ENCODE measurements around the gene OTUB1. TPM values are rescaled to one million over a fixed set of nuclear protein-coding genes. Genes with fewer than 3 reads are reported as not detected.
A peak's percentile ranks its signal among the peaks of the same experiment; 100 is the strongest.

The OTUB1 gene
- total RNA-seq, 8 experiments from 2014 or later = 39.8 to 80.0 (median 53.7) TPM

- peaks cover 13 to 15% of the 10 kb centered on the region in 2 donors for H3K4me1 ChIP-seq (replicated peaks in 1 of 2)
- ATAC-seq (replicated peaks in 6 of 8) = peak; percentile 16 to 58 (median 28)
- peak overlapping the region; percentile 94 to 99 for H3K27ac ChIP-seq
- H3K4me3 ChIP-seq = peak overlapping the region; percentile 59 to 98 (median 80)
- in situ Hi-C loops (cut with MboI; ENCODE audit: low pct_unique_long_range_greater_than_20kb in 2 of 9, low sequenced_read_pairs in 9 of 9, unreplicated experiment in 9 of 9) = loop anchor here in 3 of 9 experiments (25.0 kb wide), 1 partner anchor 177 kb away; the partner anchor contains the start of gene MACROD1 (in 3 of the 3)
- 0 to 20% (median 8%) methylated on average over 1 to 10 of the region's 18 CpGs; no CpG with 5 or more reads in 7 of the 10 experiments for WGBS, 10 experiments
These were observed 454 bp upstream of the OTUB1 start for GRCh38 chr11:63985812-63986155.

- Histone ChIP-seq H3K27ac (peak overlapping the region; percentile 94 to 99), H3K4me3 (peak overlapping the region; percentile 59 to 98 (median 80)), H3K4me1 (replicated peaks in 1 of 2) (peaks cover 13 to 15% of the 10 kb centered on the region in 2 donors)
- in situ Hi-C loops (cut with MboI; ENCODE audit: low pct_unique_long_range_greater_than_20kb in 2 of 9, low sequenced_read_pairs in 9 of 9, unreplicated experiment in 9 of 9) = loop anchor here in 3 of 9 experiments (25.0 kb wide), 1 partner anchor 175 kb away; the partner anchor contains the start of gene MACROD1 (in 3 of the 3)
- ATAC-seq (replicated peaks in 6 of 8) = no peak
- WGBS, 10 experiments = 0 to 80% (median 30%) methylated on average over 1 to 5 of the region's 25 CpGs; no CpG with 5 or more reads in 4 of the 10 experiments
These were observed 785 bp downstream of the OTUB1 start for GRCh38 chr11:63986932-63987513.

- Histone ChIP-seq H3K4me3 (no peak overlapping the region), H3K4me1 (replicated peaks in 1 of 2) (peaks cover 7 to 10% of the 10 kb centered on the region in 2 donors), H3K27ac (no peak overlapping the region)
- in situ Hi-C loops (cut with MboI; ENCODE audit: low pct_unique_long_range_greater_than_20kb in 2 of 9, low sequenced_read_pairs in 9 of 9, unreplicated experiment in 9 of 9) = loop anchor here in 3 of 9 experiments (25.0 kb wide), 1 partner anchor 171 kb away; the partner anchor contains the start of gene MACROD1 (in 3 of the 3)
- WGBS, 10 experiments = 90 to 100% (median 96%) methylated on average over 2 to 10 of the region's 10 CpGs; no CpG with 5 or more reads in 6 of the 10 experiments
- no peak for ATAC-seq (replicated peaks in 6 of 8)
These were observed 5.3 kb downstream of the OTUB1 start for GRCh38 chr11:63991558-63991957.

DNA sequence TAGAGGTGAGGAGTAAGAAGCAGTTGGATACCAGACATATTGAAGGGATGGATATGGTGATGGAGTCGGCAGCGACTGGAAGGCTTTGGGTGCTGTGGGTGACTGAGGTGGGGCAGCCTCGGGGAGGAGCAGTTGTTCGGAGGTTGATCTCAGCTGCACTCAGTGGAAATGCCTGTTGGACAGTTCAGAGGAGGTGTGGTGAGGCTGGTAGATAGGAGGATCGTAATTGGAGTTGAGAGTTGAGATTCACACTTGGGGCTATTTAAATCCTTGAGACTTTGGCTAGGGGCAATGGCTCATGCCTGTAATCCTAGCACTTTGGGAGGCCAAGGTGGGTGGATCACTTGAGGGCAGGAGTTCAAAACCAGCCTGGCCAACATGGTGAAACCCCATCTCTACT lies 6.9 kb downstream of the OTUB1 start:
- in situ Hi-C loops (cut with MboI; ENCODE audit: low pct_unique_long_range_greater_than_20kb in 2 of 9, low sequenced_read_pairs in 9 of 9, unreplicated experiment in 9 of 9) = loop anchor here in 3 of 9 experiments (25.0 kb wide), 1 partner anchor 169 kb away; the partner anchor contains the start of gene MACROD1 (in 3 of the 3)
- ATAC-seq (replicated peaks in 6 of 8) = no peak
- peaks cover 4 to 6% of the 10 kb centered on the region in 2 donors for H3K4me1 ChIP-seq (replicated peaks in 1 of 2)
- no peak overlapping the region for H3K4me3 ChIP-seq
- no peak overlapping the region for H3K27ac ChIP-seq
- 70 to 100% (median 95%) methylated on average over 1 to 5 of the region's 5 CpGs; no CpG with 5 or more reads in 4 of the 10 experiments for WGBS, 10 experiments

DNA sequence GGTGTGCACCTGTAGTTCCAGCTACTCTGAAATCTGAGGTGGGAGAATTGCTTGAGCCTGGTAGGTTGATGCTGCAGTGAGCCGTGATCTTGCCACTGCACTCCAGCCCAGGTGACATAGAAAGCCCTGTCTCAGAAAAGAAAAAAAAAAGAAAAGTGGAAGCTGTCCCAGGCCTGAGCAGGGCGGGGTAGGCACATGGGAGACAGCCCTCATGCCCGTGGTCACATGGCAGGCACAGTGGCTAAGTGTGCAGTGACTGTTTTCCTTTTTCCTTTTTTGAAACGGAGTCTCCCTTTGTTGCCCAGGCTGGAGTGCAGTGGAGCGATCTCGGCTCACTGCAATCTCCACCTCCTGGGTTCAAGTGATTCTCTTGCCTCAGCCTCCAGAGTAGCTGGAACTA lies 7.8 kb downstream of the OTUB1 start:
- H3K4me3 ChIP-seq = no peak overlapping the region
- H3K4me1 ChIP-seq (replicated peaks in 1 of 2) = peaks cover 13 to 15% of the 10 kb centered on the region in 2 donors
- 50 to 100% (median 100%) methylated on average over 1 to 4 of the region's 6 CpGs; no CpG with 5 or more reads in 3 of the 10 experiments for WGBS, 10 experiments
- peak in 2 of 8 experiments; percentile 50 to 52 for ATAC-seq (replicated peaks in 6 of 8)
- in situ Hi-C loops (cut with MboI; ENCODE audit: low pct_unique_long_range_greater_than_20kb in 2 of 9, low sequenced_read_pairs in 9 of 9, unreplicated experiment in 9 of 9) = loop anchor here in 3 of 9 experiments (25.0 kb wide), 1 partner anchor 168 kb away; the partner anchor contains the start of gene MACROD1 (in 3 of the 3)
- no peak overlapping the region for H3K27ac ChIP-seq

GRCh38 chr11:63996512-63996911 lies 10.3 kb downstream of the OTUB1 start:
- H3K4me1 ChIP-seq (replicated peaks in 1 of 2) = peaks cover 26 to 32% of the 10 kb centered on the region in 2 donors
- WGBS, 10 experiments = 96% methylated on average over 5 of the region's 18 CpGs; no CpG with 5 or more reads in 8 of the 10 experiments
- H3K4me3 ChIP-seq = no peak overlapping the region
- no peak for ATAC-seq (replicated peaks in 6 of 8)
- in situ Hi-C loops (cut with MboI; ENCODE audit: low pct_unique_long_range_greater_than_20kb in 2 of 9, low sequenced_read_pairs in 9 of 9, unreplicated experiment in 9 of 9) = loop anchor here in 3 of 9 experiments (25.0 kb wide), 1 partner anchor 166 kb away; the partner anchor contains the start of gene MACROD1 (in 3 of the 3)
- H3K27ac ChIP-seq = no peak overlapping the region

DNA sequence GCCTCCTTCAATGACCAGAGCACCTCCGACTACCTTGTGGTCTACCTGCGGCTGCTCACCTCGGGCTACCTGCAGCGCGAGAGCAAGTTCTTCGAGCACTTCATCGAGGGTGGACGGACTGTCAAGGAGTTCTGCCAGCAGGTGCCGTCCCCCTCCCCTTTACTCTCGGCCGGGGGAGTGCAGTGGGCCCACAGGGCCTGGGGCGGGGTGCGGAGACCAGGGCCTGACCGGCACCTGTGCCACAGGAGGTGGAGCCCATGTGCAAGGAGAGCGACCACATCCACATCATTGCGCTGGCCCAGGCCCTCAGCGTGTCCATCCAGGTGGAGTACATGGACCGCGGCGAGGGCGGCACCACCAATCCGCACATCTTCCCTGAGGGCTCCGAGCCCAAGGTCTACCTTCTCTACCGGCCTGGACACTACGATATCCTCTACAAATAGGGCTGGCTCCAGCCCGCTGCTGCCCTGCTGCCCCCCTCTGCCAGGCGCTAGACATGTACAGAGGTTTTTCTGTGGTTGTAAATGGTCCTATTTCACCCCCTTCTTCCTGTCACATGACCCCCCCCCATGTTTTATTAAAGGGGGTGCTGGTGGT lies 11.0 kb downstream of the OTUB1 start:
- 17 to 100% (median 92%) methylated on average over 1 to 9 of the region's 27 CpGs; no CpG with 5 or more reads in 6 of the 10 experiments for WGBS, 10 experiments
- Histone ChIP-seq H3K4me3 (no peak overlapping the region), H3K27ac (no peak overlapping the region), H3K4me1 (replicated peaks in 1 of 2) (peaks cover 30 to 36% of the 10 kb centered on the region in 2 donors)
- in situ Hi-C loops (cut with MboI; ENCODE audit: low pct_unique_long_range_greater_than_20kb in 2 of 9, low sequenced_read_pairs in 9 of 9, unreplicated experiment in 9 of 9) = loop anchor here in 3 of 9 experiments (25.0 kb wide), 1 partner anchor 165 kb away; the partner anchor contains the start of gene MACROD1 (in 3 of the 3)
- ATAC-seq (replicated peaks in 6 of 8) = no peak

- H3K4me1 ChIP-seq (replicated peaks in 1 of 2) = peaks cover 31 to 42% of the 10 kb centered on the region in 2 donors
- no peak for ATAC-seq (replicated peaks in 6 of 8)
- in situ Hi-C loops (cut with MboI; ENCODE audit: low pct_unique_long_range_greater_than_20kb in 2 of 9, low sequenced_read_pairs in 9 of 9, unreplicated experiment in 9 of 9) = loop anchor here in 3 of 9 experiments (25.0 kb wide), 1 partner anchor 164 kb away; the partner anchor contains the start of gene MACROD1 (in 3 of the 3)
- no peak overlapping the region for H3K4me3 ChIP-seq
- no peak overlapping the region for H3K27ac ChIP-seq
- no CpG with 5 or more reads among the region's 11 CpGs for WGBS, 10 experiments
These were observed 11.6 kb downstream of the OTUB1 start for GRCh38 chr11:63997801-63998337.

GRCh38 chr11:63998558-63999348 lies 12.5 kb downstream of the OTUB1 start:
- peak overlapping the region in 1 of 2 donors; percentile 23 for H3K27ac ChIP-seq

GRCh38 chr11:63999349-64000025 lies 13.2 kb downstream of the OTUB1 start:
- Histone ChIP-seq H3K4me1 (replicated peaks in 1 of 2) (peaks cover 31 to 47% of the 10 kb centered on the region in 2 donors), H3K4me3 (peak overlapping the region in 2 of 5 donors; percentile 19 to 21), H3K27ac (peak overlapping the region in 1 of 2 donors; percentile 58)
- no CpG with 5 or more reads among the region's 59 CpGs for WGBS, 10 experiments
- ATAC-seq (replicated peaks in 6 of 8) = peak; percentile 70 to 80 (median 76)
- in situ Hi-C loops (cut with MboI; ENCODE audit: low pct_unique_long_range_greater_than_20kb in 2 of 9, low sequenced_read_pairs in 9 of 9, unreplicated experiment in 9 of 9) = loop anchor here in 7 of 9 experiments (5.0 to 25.0 kb wide), 3 partner anchors 145 to 163 kb away; partner anchors contain the start of gene MACROD1 (in 3 of the 7)

More at GRCh38 chr11:63998558-63999348, 12.5 kb downstream of the OTUB1 start:
- peaks cover 31 to 43% of the 10 kb centered on the region in 2 donors for H3K4me1 ChIP-seq (replicated peaks in 1 of 2)
- in situ Hi-C loops (cut with MboI; ENCODE audit: low pct_unique_long_range_greater_than_20kb in 2 of 9, low sequenced_read_pairs in 9 of 9, unreplicated experiment in 9 of 9) = loop anchor here in 3 of 9 experiments (25.0 kb wide), 1 partner anchor 164 kb away; the partner anchor contains the start of gene MACROD1 (in 3 of the 3)
- 0% methylated on average over 1 of the region's 54 CpGs; no CpG with 5 or more reads in 8 of the 10 experiments for WGBS, 10 experiments
- ATAC-seq (replicated peaks in 6 of 8) = peak in 4 of 8 experiments; percentile 1 to 23 (median 3)
- peak overlapping the region in 2 of 5 donors; percentile 19 to 21 for H3K4me3 ChIP-seq

GRCh38 chr11:64000026-64000739 lies 13.9 kb downstream of the OTUB1 start:
- Histone ChIP-seq H3K4me3 (peak overlapping the region in 2 of 5 donors; percentile 19 to 21), H3K27ac (peak overlapping the region in 1 of 2 donors; percentile 58), H3K4me1 (replicated peaks in 1 of 2) (peaks cover 31 to 47% of the 10 kb centered on the region in 2 donors)
- peak; percentile 48 to 68 (median 60) for ATAC-seq (replicated peaks in 6 of 8)
- WGBS, 10 experiments = 0 to 7% methylated on average over 3 to 7 of the region's 67 CpGs; no CpG with 5 or more reads in 8 of the 10 experiments
- in situ Hi-C loops (cut with MboI; ENCODE audit: low pct_unique_long_range_greater_than_20kb in 2 of 9, low sequenced_read_pairs in 9 of 9, unreplicated experiment in 9 of 9) = loop anchor here in 4 of 9 experiments (5.0 to 10.0 kb wide), 2 partner anchors 145 to 147 kb away; no protein-coding TSS in a partner anchor

All from motor neuron (in vitro differentiated cells).